Measurements from ENCODE around the gene CDK16.

CDK16 gene

GRCh38 chrX:47228550-47229270 is 10.2 kb downstream of the CDK16 start:
- no peak for DNase-seq

DNA sequence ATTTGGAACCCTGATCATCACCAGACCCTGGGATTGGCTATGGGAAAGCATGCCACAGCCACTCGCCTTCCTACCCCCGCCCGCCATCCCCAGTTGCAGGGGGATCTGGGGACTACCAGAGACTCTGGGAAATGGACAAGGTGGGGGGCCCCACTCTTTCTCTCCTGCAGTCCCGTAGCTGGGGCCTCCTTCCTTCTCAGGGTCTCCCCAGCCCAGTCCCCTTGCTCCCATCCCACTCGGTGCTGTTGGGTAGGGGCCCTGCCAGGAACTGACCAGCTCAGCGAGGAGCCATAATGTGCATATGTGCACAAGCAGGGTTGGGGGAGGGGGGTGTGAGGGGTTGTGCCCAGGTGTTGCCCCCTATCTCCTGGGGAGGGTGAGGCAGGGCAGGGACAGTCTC is 10.9 kb downstream of the CDK16 start:
- DNase-seq = no peak

DNA sequence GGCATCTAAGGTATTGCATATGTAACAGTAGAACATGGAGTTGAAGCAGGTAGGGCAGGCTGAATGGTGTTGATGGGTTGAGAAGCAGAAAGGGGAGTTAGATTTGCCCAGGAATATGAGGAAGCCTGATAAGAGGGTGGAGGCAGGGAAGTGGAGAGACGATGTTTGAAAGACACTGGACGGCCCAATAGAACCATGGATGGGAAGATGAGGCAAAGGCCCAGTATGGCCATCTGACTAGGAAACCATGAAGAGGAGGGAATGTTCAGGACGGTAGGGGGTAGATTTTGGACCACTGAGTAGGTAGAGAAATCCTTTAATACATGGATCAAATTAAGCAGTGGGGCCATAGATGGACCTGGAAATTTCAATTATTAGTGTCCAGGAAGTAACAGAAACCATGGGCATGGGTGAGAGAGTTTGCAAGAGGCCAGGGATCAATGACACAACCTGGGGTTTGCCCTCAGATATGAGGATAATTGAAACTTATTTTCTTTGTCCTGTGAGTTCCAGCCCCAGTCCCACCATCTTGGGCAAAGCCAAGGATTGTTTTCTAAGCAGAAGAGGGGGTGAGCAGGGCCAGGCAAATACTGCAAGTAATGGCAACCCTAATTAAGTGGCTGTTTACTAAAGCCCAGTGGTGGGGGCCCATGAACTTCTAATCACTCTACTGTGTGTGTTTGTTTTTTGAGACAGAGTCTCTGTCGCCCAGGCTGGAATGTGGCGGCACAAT is 11.8 kb downstream of the CDK16 start:
- no peak for DNase-seq

DNA sequence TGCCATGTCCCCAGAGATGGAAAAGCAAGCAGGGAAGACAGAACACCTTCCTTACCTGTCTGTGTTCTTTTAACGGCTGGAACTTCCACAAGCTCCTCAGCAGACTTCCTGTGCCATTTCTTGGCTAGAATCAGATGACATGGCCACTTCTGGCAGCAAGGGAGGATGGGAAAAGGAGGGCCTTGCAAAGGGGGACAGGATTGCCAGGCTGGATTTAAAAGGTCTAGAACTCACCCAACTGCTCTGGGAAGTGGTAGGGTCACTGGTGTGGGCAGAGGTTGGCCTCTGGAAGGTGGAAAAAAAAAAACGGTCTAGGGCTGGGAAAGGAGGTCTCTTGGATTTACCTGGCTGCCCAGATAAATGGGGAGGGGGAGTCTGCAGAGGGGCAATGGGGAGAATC is 12.7 kb downstream of the CDK16 start:
- no peak for DNase-seq

DNA sequence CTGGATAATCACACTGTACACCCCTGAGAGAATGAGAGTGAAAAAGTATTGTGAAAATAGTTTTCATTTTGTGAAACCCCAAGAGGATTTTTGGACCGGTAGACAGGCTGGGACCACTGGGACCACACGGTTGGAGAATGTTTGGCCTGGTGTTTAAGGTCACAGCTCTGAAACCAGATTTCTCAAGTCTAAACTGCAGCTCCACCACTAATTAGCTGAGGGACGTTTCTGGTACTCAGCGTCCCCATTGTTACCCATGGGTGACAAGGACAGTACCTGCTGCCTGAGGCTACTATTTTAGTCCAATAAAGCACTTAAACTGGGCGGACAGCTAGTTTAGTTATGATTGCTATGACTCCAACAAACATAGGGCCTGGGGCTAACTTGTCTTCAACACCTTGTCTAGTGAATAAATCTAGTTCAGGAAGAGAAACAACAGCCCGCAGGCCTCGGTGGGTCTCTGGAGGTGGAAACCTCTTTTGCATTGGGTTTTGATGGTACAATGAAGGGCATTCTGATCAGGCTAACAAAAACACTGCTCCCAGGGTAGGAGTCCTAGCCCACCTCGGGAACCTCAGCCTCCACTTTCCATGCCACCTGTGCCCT is 13.8 kb downstream of the CDK16 start:
- DNase-seq = no peak

GRCh38 chrX:47232803-47233332 is 14.4 kb downstream of the CDK16 start, which contains the start of gene USP11:
Gene USP11 (plus strand): TSS chrX:47233009. CDS start chrX:47233044, 35 bp downstream.
- DNase-seq = peak in 3 of 5 experiments; percentile 28 to 74 (median 52)

GRCh38 chrX:47233333-47234113 is 15.0 kb downstream of the CDK16 start:
- peak; percentile 79 to 98 (median 92) for DNase-seq

GRCh38 chrX:47234583-47234982 is 16.1 kb downstream of the CDK16 start:
- no peak for DNase-seq

DNA sequence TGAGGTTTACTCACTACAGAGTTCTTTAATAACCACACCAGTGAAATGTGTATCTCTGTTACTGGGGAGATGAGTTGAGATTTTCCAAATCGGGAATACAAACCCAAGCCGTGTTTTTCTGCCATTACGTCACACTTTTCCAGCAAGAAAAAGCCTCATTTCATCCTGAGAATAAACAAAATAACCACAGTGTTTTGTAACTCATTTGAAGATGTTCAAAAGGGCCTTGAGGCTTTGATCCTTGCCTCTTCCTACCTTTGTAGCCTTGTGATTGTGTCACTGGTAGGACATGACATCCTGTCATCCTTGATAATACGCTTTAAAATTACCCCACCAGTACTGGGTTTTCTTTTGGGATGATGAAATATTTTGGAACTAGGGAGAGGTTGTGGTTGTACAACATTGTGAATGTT is 17.2 kb downstream of the CDK16 start:
- DNase-seq = no peak

DNA sequence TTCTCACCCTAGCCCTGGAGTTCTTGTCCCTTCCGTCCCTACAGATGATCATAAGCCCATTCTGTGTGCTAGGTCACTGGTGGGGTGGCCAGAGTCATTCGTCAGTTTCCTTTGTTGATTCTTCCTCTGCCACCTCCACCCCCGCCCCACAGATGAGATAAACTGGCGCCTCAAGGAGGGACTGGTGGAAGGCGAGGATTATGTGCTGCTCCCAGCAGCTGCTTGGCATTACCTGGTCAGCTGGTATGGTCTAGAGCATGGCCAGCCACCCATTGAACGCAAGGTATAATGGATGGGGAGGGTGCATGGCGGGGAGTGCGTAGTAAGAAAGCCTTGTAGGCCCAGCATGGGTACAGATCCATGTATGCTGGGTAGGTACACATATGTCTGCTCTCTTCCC is 20.7 kb downstream of the CDK16 start:
- DNase-seq = no peak

- DNase-seq = no peak
Measured at GRCh38 chrX:47239898-47240545, 21.5 kb downstream of the CDK16 start.

- no peak for DNase-seq
Measured at GRCh38 chrX:47240619-47241018, 22.1 kb downstream of the CDK16 start.

GRCh38 chrX:47241201-47242011 is 22.9 kb downstream of the CDK16 start:
- no peak for DNase-seq

DNA sequence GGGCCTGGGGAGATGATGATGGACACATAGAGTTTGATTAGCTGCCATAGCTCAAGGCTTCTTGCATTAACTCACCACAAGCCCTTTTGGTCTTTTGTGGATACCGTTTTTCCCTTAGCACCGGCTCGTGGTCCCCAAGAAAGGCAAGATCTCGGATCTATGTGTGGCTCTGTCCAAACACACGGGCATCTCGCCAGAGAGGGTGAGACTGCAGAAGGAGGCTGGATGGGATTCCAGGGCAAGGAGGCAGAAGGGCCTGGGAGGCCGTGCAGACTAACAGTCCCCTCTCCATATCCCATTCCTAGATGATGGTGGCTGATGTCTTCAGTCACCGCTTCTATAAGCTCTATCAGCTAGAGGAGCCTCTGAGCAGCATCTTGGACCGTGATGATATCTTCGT is 23.8 kb downstream of the CDK16 start:
- no peak for DNase-seq

DNA sequence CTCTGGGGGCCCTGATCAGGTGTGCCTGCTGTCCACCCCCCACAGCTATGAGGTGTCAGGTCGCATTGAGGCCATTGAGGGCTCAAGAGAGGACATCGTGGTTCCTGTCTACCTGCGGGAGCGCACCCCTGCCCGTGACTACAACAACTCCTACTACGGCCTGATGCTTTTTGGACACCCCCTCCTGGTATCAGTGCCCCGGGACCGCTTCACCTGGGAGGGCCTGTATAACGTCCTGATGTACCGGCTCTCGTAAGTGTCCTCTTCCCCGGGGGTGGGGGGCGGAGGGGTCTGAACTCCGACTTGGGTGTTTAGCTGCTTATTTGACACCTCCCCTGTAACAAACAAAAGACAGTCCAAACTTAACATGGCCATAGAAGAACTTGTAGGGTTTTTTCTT is 24.9 kb downstream of the CDK16 start:
- no peak for DNase-seq

GRCh38 chrX:47244676-47245075 is 26.2 kb downstream of the CDK16 start:
- no peak for DNase-seq

DNA sequence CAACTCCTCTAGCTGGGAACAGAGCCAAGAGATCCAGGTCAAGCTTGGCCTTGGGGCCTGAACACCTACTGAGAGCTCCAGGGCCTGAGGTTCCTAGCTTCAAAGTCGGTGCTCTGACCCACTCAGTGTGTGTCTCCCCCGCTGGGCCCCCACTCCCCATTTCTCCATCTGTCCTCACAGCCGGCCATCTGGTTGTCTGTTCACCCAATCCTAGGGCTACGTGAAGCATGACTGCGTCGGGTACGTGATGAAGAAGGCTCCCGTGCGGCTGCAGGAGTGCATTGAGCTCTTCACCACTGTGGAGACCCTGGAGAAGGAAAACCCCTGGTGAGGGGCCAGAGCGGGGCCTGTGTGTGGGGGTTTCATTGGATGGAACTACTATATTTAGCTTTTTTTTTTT is 26.7 kb downstream of the CDK16 start:
- DNase-seq = no peak

GRCh38 chrX:47247206-47247998 is 28.9 kb downstream of the CDK16 start:
- no peak for DNase-seq

DNA sequence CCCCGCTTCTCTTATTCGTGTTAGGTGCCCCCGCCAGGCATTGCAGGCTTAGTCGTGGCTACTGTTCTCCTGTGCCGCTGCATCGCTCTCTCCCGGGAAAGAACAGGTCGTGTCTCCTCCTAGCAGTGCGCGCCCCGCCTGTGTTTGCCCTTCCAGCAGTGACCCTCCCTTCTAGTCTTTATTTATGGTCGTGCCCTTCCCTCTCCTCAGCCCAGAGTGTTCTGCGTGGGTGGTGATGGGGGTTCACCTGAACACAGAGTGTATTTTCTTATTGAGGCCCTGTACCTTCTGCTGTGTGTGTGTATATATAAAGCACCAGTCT is 29.5 kb downstream of the CDK16 start:
- DNase-seq = no peak

DNA sequence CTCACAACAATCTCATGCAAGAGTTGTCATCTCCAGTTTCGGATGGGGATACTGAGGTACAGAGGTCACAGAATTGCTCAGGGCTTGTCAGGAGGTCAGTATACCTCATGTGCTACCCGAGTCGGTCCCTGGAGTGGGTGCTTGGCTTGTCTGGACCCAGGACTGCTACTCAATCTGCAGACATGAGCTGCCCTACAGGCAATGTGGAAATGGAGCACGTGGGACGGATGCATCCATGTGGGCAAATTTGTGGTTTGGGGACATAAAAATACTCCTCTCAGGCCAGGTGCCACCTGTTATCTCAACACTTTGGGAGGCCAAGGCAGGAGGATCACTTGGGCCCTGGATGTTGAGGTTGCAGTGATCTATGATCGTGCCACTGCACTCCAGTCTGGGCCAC is 30.1 kb downstream of the CDK16 start:
- no peak for DNase-seq

- no peak for DNase-seq
Measured at GRCh38 chrX:47250017-47250347, 31.5 kb downstream of the CDK16 start.

All from T-helper 2 cell (primary cell).